Glutamatergic neuron (in vitro differentiated cells): ENCODE data around the gene ELFN1. TPM values are rescaled to one million over a fixed set of nuclear protein-coding genes. Genes with fewer than 3 reads are reported as not detected.

Experiments
- DNase-seq: peaks from one replicate; pipeline ENCODE4 v3.0.0; 2022
- H3K27ac Mint-ChIP-seq: one replicate; pipeline ENCODE4 v1.8.0; 2020; ENCODE audit warnings: mild to moderate bottlenecking, mixed read lengths, inconsistent platforms; ENCODE audit not compliant: unreplicated experiment
- H3K27me3 Mint-ChIP-seq: one replicate; pipeline ENCODE4 v1.8.0; 2020; ENCODE audit warnings: mild to moderate bottlenecking, moderate library complexity, mixed read lengths, inconsistent platforms; ENCODE audit not compliant: unreplicated experiment
- H3K36me3 Mint-ChIP-seq: one replicate; pipeline ENCODE4 v1.8.0; 2020; ENCODE audit warnings: mild to moderate bottlenecking, mixed read lengths, inconsistent platforms; ENCODE audit not compliant: unreplicated experiment
- H3K4me1 Mint-ChIP-seq: one replicate; pipeline ENCODE4 v1.8.0; 2020; ENCODE audit warnings: mild to moderate bottlenecking, low read depth, mixed read lengths, inconsistent platforms; ENCODE audit not compliant: unreplicated experiment
- H3K4me3 Mint-ChIP-seq: one replicate; pipeline ENCODE4 v1.8.0; 2020; ENCODE audit warnings: mild to moderate bottlenecking, mixed read lengths, inconsistent platforms; ENCODE audit not compliant: unreplicated experiment
- H3K9me3 Mint-ChIP-seq: one replicate; pipeline ENCODE4 v1.8.0; 2020; ENCODE audit warnings: mild to moderate bottlenecking, moderate library complexity, mixed read lengths, inconsistent platforms; ENCODE audit not compliant: unreplicated experiment
- CTCF ChIP-seq: fragments of 200-600 bp; sonication (generic); IDR thresholded peaks from one replicate; pipeline ENCODE4 v1.5.0; 2021; ENCODE audit not compliant: partially characterized antibody, unreplicated experiment
- total RNA-seq: library from RNA; stranded (reverse); fragmentation: NEBNext Ultra II Directional; extraction: Animal tissue kit (Norgen Biotek cat#: 25700); gene quantifications from one replicate; pipeline ENCODE4 v1.2.1, GENCODE V29; 2021; ENCODE audit not compliant: unreplicated experiment

The ELFN1 gene
- total RNA-seq, 1 donor from 2014 or later: 40.0 TPM

GRCh38 chr7:1692515-1693418 lies 22.7 kb downstream of the ELFN1 start:
- H3K9me3 Mint-ChIP-seq: peaks cover 5% of the 10 kb centered on the region
- no peak for TF ChIP-seq CTCF
- H3K36me3 Mint-ChIP-seq: no peaks in the 10 kb centered on the region
- peaks cover 13% of the 10 kb centered on the region for H3K27me3 Mint-ChIP-seq
- H3K4me1 Mint-ChIP-seq: peaks cover 35% of the 10 kb centered on the region
- no peak for DNase-seq
- no peak overlapping the region for H3K4me3 Mint-ChIP-seq
- H3K27ac Mint-ChIP-seq: no peak overlapping the region

DNA sequence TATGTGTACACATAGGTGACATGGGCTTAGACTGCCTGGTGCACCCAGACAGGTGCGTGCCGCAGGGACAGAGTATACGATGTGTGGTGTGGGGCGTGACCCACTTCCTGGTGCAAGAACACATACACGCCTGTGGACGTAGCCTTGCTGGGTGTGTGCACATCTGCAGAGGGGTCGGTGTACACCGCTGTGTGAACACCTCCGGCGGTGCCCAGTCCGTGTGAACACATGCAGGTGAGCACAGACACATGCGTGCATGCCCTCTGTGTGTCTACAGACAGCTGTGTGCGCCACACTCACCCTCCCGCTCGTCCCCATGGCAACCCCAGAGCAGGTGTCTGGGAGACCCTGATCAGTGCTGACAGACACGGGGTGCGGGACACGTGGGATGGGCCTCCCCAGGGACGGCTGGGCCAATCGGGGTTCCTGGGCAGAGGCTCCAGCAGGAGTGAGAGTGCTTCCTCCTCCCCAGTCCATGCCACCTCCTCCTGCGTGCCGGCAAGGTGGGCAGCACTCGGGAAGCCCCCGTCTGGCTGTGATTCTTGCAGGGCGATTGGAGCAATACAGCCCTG lies 23.4 kb downstream of the ELFN1 start:
- H3K36me3 Mint-ChIP-seq: no peaks in the 10 kb centered on the region
- peaks cover 5% of the 10 kb centered on the region for H3K9me3 Mint-ChIP-seq
- H3K4me3 Mint-ChIP-seq: no peak overlapping the region
- H3K27ac Mint-ChIP-seq: no peak overlapping the region
- no peak for TF ChIP-seq CTCF
- no peak for DNase-seq
- H3K4me1 Mint-ChIP-seq: peaks cover 31% of the 10 kb centered on the region
- H3K27me3 Mint-ChIP-seq: peaks cover 13% of the 10 kb centered on the region

DNA sequence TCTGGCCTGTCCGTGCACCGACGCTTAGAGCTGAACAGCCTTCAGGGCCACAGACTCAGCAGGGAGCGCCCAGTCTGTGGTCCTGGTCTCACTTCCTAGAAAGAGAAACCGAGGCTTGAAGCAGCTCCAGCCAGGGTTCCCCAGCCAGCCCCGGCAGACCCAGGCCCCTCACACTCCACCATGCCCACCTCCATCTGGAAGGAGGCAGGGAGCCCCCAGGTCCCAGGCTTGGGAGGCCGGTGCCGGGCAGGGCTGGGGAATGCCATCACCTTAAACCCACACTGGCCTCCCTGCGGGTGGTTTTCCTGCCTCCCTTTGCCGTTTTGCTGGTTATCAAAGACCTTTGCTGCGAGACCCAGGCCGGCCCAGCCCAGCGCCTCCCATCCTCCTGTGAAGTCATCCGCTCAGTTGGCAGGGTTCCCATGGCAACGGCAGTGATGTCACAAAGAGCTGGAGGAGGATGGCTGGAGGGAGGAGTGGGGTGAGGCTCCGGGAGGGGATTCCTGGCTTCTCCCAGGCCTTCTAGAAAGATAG lies 24.0 kb downstream of the ELFN1 start:
- DNase-seq: peak; percentile 87
- Mint-ChIP-seq H3K27ac (no peak overlapping the region), H3K9me3 (peaks cover 8% of the 10 kb centered on the region), H3K36me3 (peaks cover 3% of the 10 kb centered on the region), H3K27me3 (peaks cover 16% of the 10 kb centered on the region), H3K4me1 (peaks cover 26% of the 10 kb centered on the region), H3K4me3 (no peak overlapping the region)
- TF ChIP-seq CTCF: no peak

- Mint-ChIP-seq H3K27ac (no peak overlapping the region), H3K36me3 (peaks cover 5% of the 10 kb centered on the region), H3K4me3 (peak overlapping the region; percentile 46), H3K9me3 (peaks cover 9% of the 10 kb centered on the region), H3K27me3 (peaks cover 18% of the 10 kb centered on the region), H3K4me1 (peaks cover 19% of the 10 kb centered on the region)
- TF ChIP-seq CTCF: no peak
- no peak for DNase-seq
These were observed 24.8 kb downstream of the ELFN1 start for GRCh38 chr7:1694611-1695511.
